Fibroblast of lung (primary cell): ENCODE data around the gene PANK4. TPM values are rescaled to one million over a fixed set of nuclear protein-coding genes. Genes with fewer than 3 reads are reported as not detected.

Experiments
- DNase-seq, 2 donors: peaks; one replicate each; pipeline versions ENCODE4 v3.0.0 to v3.0.0-alpha.2; 2010; ENCODE audit warnings: low read depth in 2 of 2
- H2AFZ ChIP-seq: 2 replicates; pipeline ENCODE4 v1.5.1; 2012; ENCODE audit warnings: low read length, control low read depth, inconsistent platforms
- H3K27ac ChIP-seq: 2 replicates; pipeline ENCODE4 v1.5.1; 2011; ENCODE audit warnings: low read length, control low read depth; ENCODE audit not compliant: insufficient read depth
- H3K27me3 ChIP-seq: 2 replicates; pipeline ENCODE4 v1.5.1; 2011; ENCODE audit warnings: mild to moderate bottlenecking, low read length; ENCODE audit not compliant: control insufficient read depth, insufficient read depth
- H3K36me3 ChIP-seq: 2 replicates; pipeline ENCODE4 v1.5.1; 2011; ENCODE audit warnings: low read length; ENCODE audit not compliant: control insufficient read depth, insufficient read depth
- H3K4me1 ChIP-seq: 2 replicates; pipeline ENCODE4 v1.5.1; 2011; ENCODE audit warnings: low read length; ENCODE audit not compliant: control insufficient read depth, insufficient read depth; ENCODE audit errors: extremely low read depth
- H3K4me2 ChIP-seq: 2 replicates; pipeline ENCODE4 v1.5.1; 2011; ENCODE audit warnings: low read length, control low read depth; ENCODE audit not compliant: insufficient read depth; ENCODE audit errors: extremely low read depth
- H3K4me3 ChIP-seq, 4 experiments: fragments of 200-600 bp in 1 of 4; sonication (generic) in 1 of 4; replicated peaks in 1 of 4; 2 replicates each; pipeline ENCODE4 v1.5.1; 2011 to 2016; ENCODE audit warnings: low read length in 4 of 4, low read depth in 3 of 4, mild to moderate bottlenecking in 3 of 4, control low read depth in 2 of 4, inconsistent platforms in 1 of 4, mixed read lengths in 1 of 4; ENCODE audit not compliant: insufficient read depth in 1 of 4; ENCODE audit errors: control extremely low read depth in 1 of 4
- H3K79me2 ChIP-seq: 2 replicates; pipeline ENCODE4 v1.5.1; 2012; ENCODE audit warnings: mild to moderate bottlenecking, low read length, inconsistent platforms; ENCODE audit not compliant: control insufficient read depth, insufficient read depth
- H3K9ac ChIP-seq: 2 replicates; pipeline ENCODE4 v1.5.1; 2011; ENCODE audit warnings: mild to moderate bottlenecking, low read length, control low read depth; ENCODE audit not compliant: insufficient read depth
- H3K9me3 ChIP-seq: 2 replicates; pipeline ENCODE4 v1.5.1; 2012; ENCODE audit warnings: low read depth, low read length; ENCODE audit not compliant: control insufficient read depth, insufficient read depth
- H4K20me1 ChIP-seq: 2 replicates; pipeline ENCODE4 v1.5.1; 2011; ENCODE audit warnings: low read length; ENCODE audit not compliant: control insufficient read depth, insufficient read depth; ENCODE audit errors: extremely low read depth
- EZH2 ChIP-seq: IDR thresholded peaks from 2 replicates; pipeline ENCODE4 v1.5.1; 2012; ENCODE audit warnings: low read length, control low read depth, mild to moderate bottlenecking; ENCODE audit errors: missing control alignments
- polyA plus RNA-seq, 2 donors: library from polyadenylated mRNA; depleted of rRNA in 1 of 2; stranded (reverse) in 1 of 2; unstranded in 1 of 2; fragments of >200 nt; gene quantifications; 2 replicates each; pipeline ENCODE4 v1.2.1, GENCODE V29; 2011 to 2012; ENCODE audit warnings: missing spikeins in 1 of 2
- total RNA-seq: library from RNA; depleted of rRNA; stranded (reverse); fragments of >200 nt; gene quantifications from 2 replicates; pipeline ENCODE4 v1.2.1, GENCODE V29; 2014
- TF ChIP-seq, protein P1 (sequence below), 2 donors: IDR thresholded peaks in 1 of 2; conservative IDR thresholded peaks in 1 of 2; 1 replicate in 1 of 2; 2 replicates in 1 of 2; pipeline ENCODE4 v1.5.1; 2011 to 2012; ENCODE audit warnings: low read length in 2 of 2, control low read depth in 1 of 2, inconsistent platforms in 1 of 2, low read depth in 1 of 2, mild to moderate bottlenecking in 1 of 2

PANK4 gene
- total and polyA plus RNA-seq, 2 donors (not counting 1 experiment from before 2014, with no cell fraction given), result 8.5 to 17.0 TPM

DNA sequence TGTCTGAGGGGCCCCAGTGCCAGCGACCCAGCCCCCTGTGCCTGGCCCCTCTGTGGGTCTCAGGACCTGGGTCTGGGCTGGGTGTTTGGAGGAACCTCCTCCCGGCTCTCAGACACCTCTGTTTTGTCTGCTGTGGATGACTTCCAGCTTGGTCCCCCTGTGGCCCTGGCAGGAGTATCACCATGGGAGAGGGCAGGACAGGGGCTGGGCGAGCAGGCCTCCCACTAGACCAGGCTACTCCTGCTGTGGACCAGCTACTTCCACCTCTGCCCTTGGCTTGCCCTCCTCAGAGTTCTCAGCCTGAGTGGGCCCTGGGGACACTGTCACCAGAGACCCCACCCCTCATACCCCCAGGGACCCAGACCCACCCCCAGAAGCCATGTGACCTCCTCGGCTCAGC, 28.5 kb downstream of the PANK4 start:
- H3K27me3 ChIP-seq, result peaks cover 4% of the 10 kb centered on the region
- H3K9me3 ChIP-seq, result no peaks in the 10 kb centered on the region
- no peaks in the 10 kb centered on the region for H4K20me1 ChIP-seq
- H3K4me1 ChIP-seq, result no peaks in the 10 kb centered on the region
- H3K9ac ChIP-seq, result no peak overlapping the region
- no peak overlapping the region for H2AFZ ChIP-seq
- H3K36me3 ChIP-seq, result no peaks in the 10 kb centered on the region
- TF ChIP-seq EZH2, result no peak
- TF ChIP-seq, protein P1, sequence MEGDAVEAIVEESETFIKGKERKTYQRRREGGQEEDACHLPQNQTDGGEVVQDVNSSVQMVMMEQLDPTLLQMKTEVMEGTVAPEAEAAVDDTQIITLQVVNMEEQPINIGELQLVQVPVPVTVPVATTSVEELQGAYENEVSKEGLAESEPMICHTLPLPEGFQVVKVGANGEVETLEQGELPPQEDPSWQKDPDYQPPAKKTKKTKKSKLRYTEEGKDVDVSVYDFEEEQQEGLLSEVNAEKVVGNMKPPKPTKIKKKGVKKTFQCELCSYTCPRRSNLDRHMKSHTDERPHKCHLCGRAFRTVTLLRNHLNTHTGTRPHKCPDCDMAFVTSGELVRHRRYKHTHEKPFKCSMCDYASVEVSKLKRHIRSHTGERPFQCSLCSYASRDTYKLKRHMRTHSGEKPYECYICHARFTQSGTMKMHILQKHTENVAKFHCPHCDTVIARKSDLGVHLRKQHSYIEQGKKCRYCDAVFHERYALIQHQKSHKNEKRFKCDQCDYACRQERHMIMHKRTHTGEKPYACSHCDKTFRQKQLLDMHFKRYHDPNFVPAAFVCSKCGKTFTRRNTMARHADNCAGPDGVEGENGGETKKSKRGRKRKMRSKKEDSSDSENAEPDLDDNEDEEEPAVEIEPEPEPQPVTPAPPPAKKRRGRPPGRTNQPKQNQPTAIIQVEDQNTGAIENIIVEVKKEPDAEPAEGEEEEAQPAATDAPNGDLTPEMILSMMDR (conservative IDR thresholded peaks at IDR 0.05 in 1 of 2, IDR thresholded peaks at IDR 0.05 in 1 of 2; ENCODE audit: low read depth in 1 of 2, low read length in 2 of 2), result no peak
- H3K27ac ChIP-seq, result no peak overlapping the region
- H3K4me3 ChIP-seq, result no peak overlapping the region
- no peak for DNase-seq
- H3K4me2 ChIP-seq, result no peak overlapping the region
- no peaks in the 10 kb centered on the region for H3K79me2 ChIP-seq

DNA sequence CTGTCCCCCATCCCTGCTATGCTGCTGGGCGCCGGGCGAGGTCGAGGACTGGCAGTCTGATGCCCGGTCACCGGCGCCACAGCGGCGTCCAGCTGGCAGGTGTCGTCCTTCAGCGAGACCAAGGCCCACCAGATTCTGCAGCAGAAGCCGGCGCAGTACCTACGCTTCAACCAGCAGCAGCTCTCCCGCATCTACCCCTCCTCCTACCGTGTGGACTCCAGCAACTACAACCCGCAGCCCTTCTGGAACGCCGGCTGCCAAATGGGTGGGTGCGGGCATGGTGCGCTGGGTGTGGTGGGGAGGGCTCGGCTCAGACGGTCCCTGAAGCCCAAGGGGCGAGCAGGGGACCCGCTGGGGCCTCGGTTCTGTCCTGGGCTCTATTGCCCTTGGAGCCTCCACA, 29.6 kb downstream of the PANK4 start:
- Histone ChIP-seq H3K4me1 (no peaks in the 10 kb centered on the region), H4K20me1 (no peaks in the 10 kb centered on the region), H3K4me3 (no peak overlapping the region), H2AFZ (no peak overlapping the region), H3K9ac (no peak overlapping the region), H3K27me3 (no peaks in the 10 kb centered on the region), H3K9me3 (no peaks in the 10 kb centered on the region), H3K79me2 (no peaks in the 10 kb centered on the region), H3K4me2 (no peak overlapping the region), H3K27ac (no peak overlapping the region), H3K36me3 (no peaks in the 10 kb centered on the region)
- DNase-seq, result no peak
- no peak for TF ChIP-seq EZH2
- TF ChIP-seq, protein P1 (conservative IDR thresholded peaks at IDR 0.05 in 1 of 2, IDR thresholded peaks at IDR 0.05 in 1 of 2; ENCODE audit: low read depth in 1 of 2, low read length in 2 of 2), result no peak

DNA sequence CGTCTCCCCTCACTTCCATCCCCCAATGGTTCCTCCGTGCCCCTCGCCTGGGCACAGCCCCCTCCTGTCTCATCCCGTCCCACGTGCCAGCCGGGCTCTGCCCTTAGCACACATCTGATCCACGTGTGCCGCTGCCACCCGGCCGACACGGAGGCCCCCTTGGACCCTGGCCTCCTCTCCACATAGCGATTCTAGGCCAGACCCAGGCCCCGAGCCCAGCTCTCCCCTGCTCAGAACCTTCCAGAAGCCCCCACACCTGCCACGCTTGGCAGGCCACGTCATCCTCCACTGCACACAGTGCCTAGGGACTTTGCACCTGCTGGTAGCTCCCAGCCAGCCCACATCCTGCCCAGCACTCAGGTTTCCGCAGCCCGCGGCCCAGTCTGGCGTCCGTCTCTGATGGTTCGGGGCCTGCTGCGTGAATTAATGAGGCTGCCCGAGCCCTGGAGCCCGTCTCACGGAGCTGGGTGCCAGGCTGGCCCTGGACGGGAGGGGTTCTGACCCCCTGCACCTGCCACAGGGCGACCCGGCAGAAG, 30.2 kb downstream of the PANK4 start:
- Histone ChIP-seq H3K9ac (no peak overlapping the region), H2AFZ (no peak overlapping the region), H3K27ac (no peak overlapping the region), H3K27me3 (no peaks in the 10 kb centered on the region), H3K4me2 (no peak overlapping the region), H4K20me1 (no peaks in the 10 kb centered on the region), H3K36me3 (no peaks in the 10 kb centered on the region), H3K4me1 (no peaks in the 10 kb centered on the region), H3K9me3 (no peaks in the 10 kb centered on the region), H3K79me2 (no peaks in the 10 kb centered on the region), H3K4me3 (no peak overlapping the region)
- no peak for DNase-seq
- TF ChIP-seq EZH2, result no peak
- TF ChIP-seq, protein P1 (conservative IDR thresholded peaks at IDR 0.05 in 1 of 2, IDR thresholded peaks at IDR 0.05 in 1 of 2; ENCODE audit: low read depth in 1 of 2, low read length in 2 of 2), result no peak
